Measurements from ENCODE around the gene TRIM62. TPM values are rescaled to one million over a fixed set of nuclear protein-coding genes. Genes with fewer than 3 reads are reported as not detected.
A peak's percentile ranks its signal among the peaks of the same experiment; 100 is the strongest.

The TRIM62 gene
- total RNA-seq, 4 donors from 2014 or later = 3.5 to 22.8 (median 17.9) TPM

DNA sequence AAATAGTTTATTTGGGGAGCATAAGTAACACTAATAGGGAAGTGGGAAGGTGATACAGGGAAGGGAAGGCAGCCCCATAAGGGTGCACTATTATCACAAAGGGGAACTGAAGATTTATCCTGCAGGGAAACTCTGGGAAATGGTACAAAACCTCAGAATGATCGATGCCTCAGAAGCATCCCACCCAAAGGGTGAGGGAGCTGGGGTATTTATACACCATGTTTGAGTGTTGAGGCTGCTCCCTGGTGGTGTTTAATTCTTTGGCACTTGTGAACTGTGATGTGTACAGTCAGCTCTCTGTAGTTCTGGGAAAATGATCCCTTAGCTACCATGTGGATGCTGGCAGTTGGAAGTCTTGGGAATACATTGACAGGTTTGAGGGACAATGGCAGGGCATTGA lies 5.1 kb upstream of the TRIM62 start:
- Histone ChIP-seq H3K9me3 (no peaks in the 10 kb centered on the region), H3K4me1 (peaks cover 0 to 9% (median 1%) of the 10 kb centered on the region in 4 donors), H3K27ac (no peak overlapping the region), H3K36me3 (no peaks in the 10 kb centered on the region), H3K4me3 (no peak overlapping the region), H3K27me3 (no peaks in the 10 kb centered on the region)
- TF ChIP-seq POLR2A (IDR thresholded peaks at IDR 0.05) (no peak), CTCF (IDR thresholded peaks at IDR 0.05) (no peak)
- DNase-seq = no peak

DNA sequence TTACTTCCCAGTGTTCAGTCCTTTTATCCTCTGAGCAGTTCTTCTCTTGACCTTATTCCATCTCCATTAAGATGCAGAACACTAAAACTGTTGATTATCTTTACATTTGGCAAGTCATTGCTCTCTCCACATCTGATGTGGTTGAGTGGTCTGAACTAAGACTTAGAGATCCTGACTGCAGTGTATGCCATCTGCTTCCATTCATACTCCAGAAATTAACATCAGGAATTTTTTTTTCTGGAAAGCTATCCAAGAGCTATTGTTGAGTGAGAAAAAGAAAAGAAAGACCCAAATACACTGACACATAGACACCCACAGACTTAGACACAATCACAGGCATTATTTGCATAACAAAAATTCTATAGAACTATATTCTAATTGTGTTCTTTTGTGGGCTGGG lies 3.7 kb upstream of the TRIM62 start:
- TF ChIP-seq CTCF (IDR thresholded peaks at IDR 0.05) = no peak
- no peak overlapping the region for H3K27ac ChIP-seq
- H3K9me3 ChIP-seq = no peaks in the 10 kb centered on the region
- no peaks in the 10 kb centered on the region for H3K36me3 ChIP-seq
- no peak for DNase-seq
- H3K4me1 ChIP-seq = peaks cover 0 to 16% (median 5%) of the 10 kb centered on the region in 4 donors
- no peaks in the 10 kb centered on the region for H3K27me3 ChIP-seq
- H3K4me3 ChIP-seq = no peak overlapping the region

DNA sequence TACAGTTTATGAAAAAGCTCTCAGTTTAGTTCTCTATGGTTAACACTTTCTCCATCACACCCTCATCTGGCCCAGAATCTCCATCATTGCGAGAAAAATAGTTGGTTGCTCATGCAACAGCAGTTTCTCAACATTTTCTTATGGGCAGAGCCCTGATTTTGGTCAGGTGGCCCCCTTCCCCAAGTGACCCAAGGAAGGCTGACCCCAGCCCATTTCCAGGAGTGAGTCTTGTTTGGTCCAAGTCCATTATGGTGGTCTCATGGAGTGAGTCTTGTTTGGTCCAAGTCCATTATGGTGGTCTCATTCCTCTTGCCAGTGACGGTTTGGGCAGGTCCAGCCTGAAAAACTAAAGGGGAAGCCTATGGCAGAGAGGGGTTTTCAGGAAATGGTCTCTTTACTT lies 1.5 kb upstream of the TRIM62 start:
- TF ChIP-seq CTCF (IDR thresholded peaks at IDR 0.05) (no peak), POLR2A (IDR thresholded peaks at IDR 0.05) (no peak)
- no peaks in the 10 kb centered on the region for H3K27me3 ChIP-seq
- H3K27ac ChIP-seq = no peak overlapping the region
- H3K4me1 ChIP-seq = peaks cover 0 to 22% (median 9%) of the 10 kb centered on the region in 4 donors
- no peaks in the 10 kb centered on the region for H3K9me3 ChIP-seq
- H3K4me3 ChIP-seq = no peak overlapping the region
- no peak for DNase-seq
- no peaks in the 10 kb centered on the region for H3K36me3 ChIP-seq

DNA sequence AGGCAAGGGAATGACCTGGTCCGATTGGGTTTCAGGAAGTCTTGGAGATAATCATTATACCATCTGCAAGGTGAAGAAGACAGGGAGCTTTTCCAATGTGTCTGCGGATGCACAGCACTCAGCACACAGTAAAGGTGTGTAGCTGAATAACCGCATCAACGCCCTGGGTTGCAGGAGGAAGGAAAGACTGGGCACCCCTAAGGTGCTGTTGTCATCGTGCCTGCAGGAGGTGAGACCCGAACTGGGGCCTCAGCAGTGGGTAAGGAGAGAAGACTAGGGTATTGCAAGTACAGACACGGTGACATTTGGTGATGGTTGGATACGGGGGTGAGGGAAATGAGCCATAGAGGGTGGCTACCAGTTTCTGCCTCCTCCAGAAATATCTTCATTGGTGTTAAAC lies 1.1 kb upstream of the TRIM62 start:
- Histone ChIP-seq H3K9me3 (no peaks in the 10 kb centered on the region), H3K27me3 (no peaks in the 10 kb centered on the region), H3K4me1 (peaks cover 0 to 22% (median 9%) of the 10 kb centered on the region in 4 donors), H3K27ac (peak overlapping the region in 2 of 4 donors; percentile 74 to 80), H3K36me3 (no peaks in the 10 kb centered on the region), H3K4me3 (no peak overlapping the region)
- TF ChIP-seq POLR2A (IDR thresholded peaks at IDR 0.05) (no peak), CTCF (IDR thresholded peaks at IDR 0.05) (no peak)
- no peak for DNase-seq

DNA sequence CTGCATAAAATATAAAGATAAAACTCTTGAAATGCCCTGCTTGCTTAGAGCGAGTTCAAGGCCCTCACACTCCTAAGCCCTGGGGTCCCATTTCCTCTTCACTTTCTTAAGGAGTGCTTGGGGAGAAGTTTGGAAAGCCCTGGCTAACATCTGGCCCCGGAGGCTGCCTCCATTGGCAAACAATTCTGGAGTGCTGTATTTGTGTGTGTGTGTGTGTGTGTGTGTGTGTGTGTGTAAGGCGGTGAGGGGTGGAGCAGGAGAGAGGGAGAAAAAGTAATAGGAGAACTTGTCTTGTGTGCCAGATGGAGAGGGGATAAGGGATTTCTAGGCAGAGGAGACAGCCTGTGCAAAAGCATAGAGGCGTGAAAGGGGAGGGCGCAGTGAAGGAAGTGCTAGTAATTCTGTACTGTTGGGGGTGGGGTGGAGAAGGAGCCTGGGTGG lies 578 bp upstream of the TRIM62 start:
- H3K36me3 ChIP-seq = no peaks in the 10 kb centered on the region
- no peaks in the 10 kb centered on the region for H3K27me3 ChIP-seq
- TF ChIP-seq CTCF (IDR thresholded peaks at IDR 0.05) (no peak), POLR2A (IDR thresholded peaks at IDR 0.05) (no peak)
- no peaks in the 10 kb centered on the region for H3K9me3 ChIP-seq
- H3K4me3 ChIP-seq = peak overlapping the region; percentile 76 to 96 (median 85)
- DNase-seq = no peak
- peak overlapping the region in 3 of 4 donors; percentile 74 to 80 (median 80) for H3K27ac ChIP-seq
- peaks cover 0 to 22% (median 9%) of the 10 kb centered on the region in 4 donors for H3K4me1 ChIP-seq

Measured in Peyer's patch (tissue), 4 donors.